Measurements from ENCODE around the gene KCNE1.
"Not testable (repeated sequence)": the region's sequence is repeated elsewhere in the genome, so short reads cannot be mapped to it uniquely, and the experiment has no call there.

KCNE1 gene

DNA sequence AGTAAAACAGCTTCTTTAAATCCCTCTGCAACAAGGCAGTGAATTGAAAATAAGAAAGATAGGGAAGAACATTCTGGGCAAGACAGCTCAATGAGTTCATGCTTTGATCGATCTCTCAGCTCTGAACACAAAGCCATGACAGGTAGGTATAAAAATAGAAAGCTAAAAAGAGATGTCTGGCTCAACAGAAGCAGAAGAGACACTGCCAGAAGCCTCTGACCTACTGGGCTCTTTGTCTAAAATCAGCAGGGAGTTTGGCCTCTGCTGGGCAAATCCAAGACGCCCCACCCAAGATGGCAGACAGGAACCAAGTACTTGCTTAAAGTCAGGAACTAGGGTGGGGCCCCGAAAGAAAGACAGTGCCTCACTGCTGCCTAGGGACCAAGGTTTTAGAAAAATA is 44.7 kb downstream of the KCNE1 start:
- not testable (repeated sequence) for H3K36me3 ChIP-seq (ENCODE audit: low read depth)

DNA sequence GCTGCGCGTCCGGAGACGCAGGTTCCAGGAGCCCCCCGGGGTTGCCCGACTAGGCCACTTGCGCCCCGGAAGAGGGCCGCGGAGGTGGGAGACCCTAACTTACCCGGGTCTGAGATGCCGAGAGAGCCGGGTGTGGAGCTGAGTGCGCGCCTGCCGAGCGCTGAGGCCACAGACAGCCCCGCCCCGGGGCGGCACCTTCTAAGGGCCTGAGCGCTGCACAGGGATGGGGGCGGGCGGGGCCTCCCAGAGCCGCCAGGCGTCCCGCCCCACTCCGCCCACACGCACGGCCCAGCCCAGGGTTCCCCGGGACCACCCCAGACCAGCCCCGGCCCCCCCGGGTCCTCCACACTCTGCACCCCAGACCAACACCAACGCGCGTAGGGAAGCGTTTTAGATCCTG is 52.6 kb downstream of the KCNE1 start:
- not testable (repeated sequence) for H3K9me3 ChIP-seq (ENCODE audit: severe bottlenecking); H3K27me3 ChIP-seq (ENCODE audit: insufficient read depth, poor library complexity, severe bottlenecking); DNase-seq (ENCODE audit: low spot score); H3K27ac ChIP-seq (ENCODE audit: poor library complexity, severe bottlenecking); H3K36me3 ChIP-seq (ENCODE audit: low read depth); H3K4me1 ChIP-seq (ENCODE audit: insufficient read depth, poor library complexity, severe bottlenecking); H3K4me3 ChIP-seq (ENCODE audit: severe bottlenecking)
- peak; percentile 63 for ATAC-seq (ENCODE audit: low read depth)

More for the DNA sequence above, 44.7 kb downstream of the KCNE1 start:
- not testable (repeated sequence) for H3K4me3 ChIP-seq (ENCODE audit: severe bottlenecking); H3K4me1 ChIP-seq (ENCODE audit: insufficient read depth, poor library complexity, severe bottlenecking); ATAC-seq (ENCODE audit: low read depth); H3K27me3 ChIP-seq (ENCODE audit: insufficient read depth, poor library complexity, severe bottlenecking); DNase-seq (ENCODE audit: low spot score); H3K27ac ChIP-seq (ENCODE audit: poor library complexity, severe bottlenecking); H3K9me3 ChIP-seq (ENCODE audit: severe bottlenecking)

DNA sequence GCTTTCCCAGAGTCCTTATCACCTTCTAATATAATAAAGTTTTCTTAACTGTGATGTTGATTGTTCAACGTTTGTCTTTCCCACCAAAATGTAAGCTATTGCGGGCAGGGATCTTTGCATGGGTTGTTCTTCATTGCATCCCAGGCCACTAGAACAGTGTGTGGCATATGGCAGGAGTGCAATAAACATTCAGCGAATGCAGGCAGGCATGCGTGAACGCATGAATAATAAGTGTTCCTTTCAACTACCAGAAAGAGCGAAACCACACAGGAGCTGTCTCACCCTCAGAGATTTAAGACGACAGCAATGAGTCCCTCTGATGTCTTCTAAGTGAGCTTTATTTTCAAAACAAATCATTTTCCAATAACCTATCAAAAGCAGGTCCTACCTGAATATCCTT is 53.7 kb downstream of the KCNE1 start:
- not testable (repeated sequence) for H3K4me1 ChIP-seq (ENCODE audit: insufficient read depth, poor library complexity, severe bottlenecking); H3K36me3 ChIP-seq (ENCODE audit: low read depth); H3K27ac ChIP-seq (ENCODE audit: poor library complexity, severe bottlenecking); H3K4me3 ChIP-seq (ENCODE audit: severe bottlenecking); H3K27me3 ChIP-seq (ENCODE audit: insufficient read depth, poor library complexity, severe bottlenecking); H3K9me3 ChIP-seq (ENCODE audit: severe bottlenecking); DNase-seq (ENCODE audit: low spot score); ATAC-seq (ENCODE audit: low read depth)

DNA sequence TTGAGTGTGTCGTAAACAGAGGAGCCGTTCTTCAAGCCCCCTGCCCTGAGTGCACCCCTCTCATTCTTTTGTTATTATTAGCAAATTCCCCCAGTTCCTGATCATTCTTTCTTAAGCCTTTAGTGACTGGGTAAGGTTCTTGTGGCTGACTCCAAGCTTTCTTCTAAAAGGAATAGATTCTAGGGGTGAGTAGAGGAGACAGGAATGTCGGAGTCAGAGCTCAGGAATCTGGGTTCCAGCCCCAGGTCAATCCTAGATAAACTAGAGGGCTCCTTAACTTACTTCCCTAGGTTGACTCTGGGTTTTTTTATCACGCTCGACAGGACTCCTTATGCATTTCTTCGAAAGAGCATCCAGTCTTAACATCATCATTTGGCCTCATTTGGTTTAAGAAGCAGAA is 55.8 kb downstream of the KCNE1 start:
- H3K27me3 ChIP-seq (ENCODE audit: insufficient read depth, poor library complexity, severe bottlenecking); H3K36me3 ChIP-seq (ENCODE audit: low read depth); DNase-seq (ENCODE audit: low spot score); H3K27ac ChIP-seq (ENCODE audit: poor library complexity, severe bottlenecking); H3K4me3 ChIP-seq (ENCODE audit: severe bottlenecking); H3K4me1 ChIP-seq (ENCODE audit: insufficient read depth, poor library complexity, severe bottlenecking); H3K9me3 ChIP-seq (ENCODE audit: severe bottlenecking): not testable (repeated sequence)
- ATAC-seq (ENCODE audit: low read depth) = peak; percentile 91

DNA sequence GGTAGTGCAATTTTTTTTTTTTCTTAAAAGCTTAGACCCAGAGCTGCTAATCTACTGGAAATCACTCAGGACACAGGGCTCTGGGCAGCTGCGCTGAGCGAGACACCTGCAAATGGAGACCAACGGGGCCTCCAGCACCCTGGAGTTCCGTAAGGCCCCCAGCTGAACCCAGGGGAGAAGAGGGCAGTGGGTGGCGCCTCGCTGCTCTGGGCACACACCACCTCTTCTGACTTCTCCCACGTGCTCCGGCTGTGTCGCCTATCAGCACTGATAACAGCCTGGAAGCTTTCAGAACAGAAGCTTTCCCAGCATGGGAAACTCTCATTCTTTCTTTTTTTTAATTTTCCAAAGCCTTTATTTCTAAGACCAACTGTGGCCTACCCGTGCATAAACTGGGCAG is 56.4 kb downstream of the KCNE1 start:
- not testable (repeated sequence) for H3K4me3 ChIP-seq (ENCODE audit: severe bottlenecking); H3K4me1 ChIP-seq (ENCODE audit: insufficient read depth, poor library complexity, severe bottlenecking); DNase-seq (ENCODE audit: low spot score); ATAC-seq (ENCODE audit: low read depth); H3K27ac ChIP-seq (ENCODE audit: poor library complexity, severe bottlenecking); H3K36me3 ChIP-seq (ENCODE audit: low read depth); H3K9me3 ChIP-seq (ENCODE audit: severe bottlenecking); H3K27me3 ChIP-seq (ENCODE audit: insufficient read depth, poor library complexity, severe bottlenecking)

DNA sequence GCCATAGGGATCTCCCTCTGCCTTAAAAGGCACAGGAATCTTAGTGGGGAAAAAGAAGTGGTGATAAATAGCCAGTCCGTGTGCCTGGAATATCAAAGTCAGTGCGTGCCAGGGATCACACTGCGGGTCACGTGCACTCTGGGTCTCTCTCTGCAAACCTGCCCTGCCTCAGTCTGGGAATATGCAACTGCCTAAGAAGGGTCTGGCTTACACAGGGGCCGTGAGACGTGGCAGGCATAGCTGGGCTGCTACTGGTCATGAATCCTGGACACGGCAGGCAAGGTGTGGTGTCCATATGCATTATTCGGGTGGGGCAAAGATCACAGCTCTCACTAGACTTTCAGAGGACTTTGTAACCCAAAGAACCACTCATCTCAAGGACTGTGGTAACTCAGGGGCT is 65.0 kb downstream of the KCNE1 start:
- not testable (repeated sequence) for H3K9me3 ChIP-seq (ENCODE audit: severe bottlenecking); DNase-seq (ENCODE audit: low spot score); ATAC-seq (ENCODE audit: low read depth); H3K27ac ChIP-seq (ENCODE audit: poor library complexity, severe bottlenecking); H3K27me3 ChIP-seq (ENCODE audit: insufficient read depth, poor library complexity, severe bottlenecking); H3K4me1 ChIP-seq (ENCODE audit: insufficient read depth, poor library complexity, severe bottlenecking); H3K36me3 ChIP-seq (ENCODE audit: low read depth); H3K4me3 ChIP-seq (ENCODE audit: severe bottlenecking)

DNA sequence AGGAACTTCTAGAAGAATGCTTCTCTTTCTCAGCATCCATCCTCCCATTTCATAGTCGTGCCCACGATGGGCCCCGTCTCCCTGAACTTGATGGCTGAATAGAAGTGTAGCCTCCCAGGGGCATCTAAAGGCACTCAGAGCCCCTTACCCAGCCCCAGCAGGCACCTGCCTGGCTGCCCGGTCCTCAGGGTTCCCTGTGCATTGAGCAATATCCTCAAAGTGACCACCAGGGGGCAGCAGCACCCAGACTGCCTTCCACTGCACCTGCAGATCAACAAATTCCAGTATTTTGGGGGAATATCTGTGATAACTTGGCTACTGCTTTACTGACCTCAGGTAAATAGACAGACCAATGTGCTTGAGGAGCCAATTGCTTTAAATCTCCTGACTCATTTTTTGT is 68.5 kb downstream of the KCNE1 start:
- H3K4me3 ChIP-seq (ENCODE audit: severe bottlenecking); DNase-seq (ENCODE audit: low spot score); H3K27me3 ChIP-seq (ENCODE audit: insufficient read depth, poor library complexity, severe bottlenecking); H3K4me1 ChIP-seq (ENCODE audit: insufficient read depth, poor library complexity, severe bottlenecking); H3K27ac ChIP-seq (ENCODE audit: poor library complexity, severe bottlenecking); H3K36me3 ChIP-seq (ENCODE audit: low read depth); H3K9me3 ChIP-seq (ENCODE audit: severe bottlenecking): not testable (repeated sequence)
- peak; percentile 49; the same call in 1 of the 3 replicates for ATAC-seq (ENCODE audit: low read depth)

DNA sequence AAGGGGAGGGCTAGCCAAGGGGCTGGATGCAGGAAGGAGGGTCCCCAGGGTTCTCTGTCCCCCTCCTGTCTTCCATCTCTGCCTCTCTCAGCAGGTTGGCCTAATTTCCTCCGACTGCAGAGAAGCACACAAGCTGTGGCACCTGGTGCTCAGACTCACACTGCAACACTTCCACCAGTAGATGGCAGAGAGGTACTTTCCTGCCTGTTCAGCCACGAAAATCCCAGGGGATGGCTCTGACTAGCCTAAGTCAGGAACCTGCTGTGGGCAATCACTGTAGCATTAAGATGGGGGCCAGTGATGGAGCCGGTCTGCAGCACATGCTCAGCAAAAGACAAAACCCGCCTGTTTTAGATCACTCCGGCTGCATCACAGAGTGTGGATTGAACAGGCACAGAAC is 82.3 kb downstream of the KCNE1 start:
- not testable (repeated sequence) for H3K4me3 ChIP-seq (ENCODE audit: severe bottlenecking); DNase-seq (ENCODE audit: low spot score); H3K27me3 ChIP-seq (ENCODE audit: insufficient read depth, poor library complexity, severe bottlenecking); H3K36me3 ChIP-seq (ENCODE audit: low read depth); H3K4me1 ChIP-seq (ENCODE audit: insufficient read depth, poor library complexity, severe bottlenecking); H3K27ac ChIP-seq (ENCODE audit: poor library complexity, severe bottlenecking); H3K9me3 ChIP-seq (ENCODE audit: severe bottlenecking)
- peak; percentile 59; the same call in 1 of the 3 replicates for ATAC-seq (ENCODE audit: low read depth)

DNA sequence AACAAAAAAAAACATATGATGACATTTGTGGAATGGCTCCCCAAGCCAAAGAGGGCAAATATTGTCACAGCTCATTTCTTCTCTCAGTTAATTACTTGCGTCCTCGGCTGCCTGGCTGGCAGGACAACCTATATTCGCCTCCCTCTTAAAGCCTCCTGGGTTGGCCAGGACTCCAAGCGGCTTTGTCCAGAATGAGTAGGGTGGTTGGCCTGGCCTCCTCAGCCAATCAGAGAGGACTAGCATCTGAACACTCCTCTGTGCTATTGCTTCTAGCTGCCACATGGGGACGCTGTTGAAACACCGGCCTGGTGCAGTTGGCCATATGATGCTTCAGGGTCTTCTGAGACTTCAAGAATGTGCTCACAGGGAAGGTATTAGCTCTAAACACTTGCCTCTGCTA is 83.6 kb downstream of the KCNE1 start:
- DNase-seq (ENCODE audit: low spot score); H3K9me3 ChIP-seq (ENCODE audit: severe bottlenecking); ATAC-seq (ENCODE audit: low read depth); H3K36me3 ChIP-seq (ENCODE audit: low read depth); H3K4me3 ChIP-seq (ENCODE audit: severe bottlenecking); H3K27me3 ChIP-seq (ENCODE audit: insufficient read depth, poor library complexity, severe bottlenecking); H3K27ac ChIP-seq (ENCODE audit: poor library complexity, severe bottlenecking); H3K4me1 ChIP-seq (ENCODE audit: insufficient read depth, poor library complexity, severe bottlenecking): not testable (repeated sequence)

DNA sequence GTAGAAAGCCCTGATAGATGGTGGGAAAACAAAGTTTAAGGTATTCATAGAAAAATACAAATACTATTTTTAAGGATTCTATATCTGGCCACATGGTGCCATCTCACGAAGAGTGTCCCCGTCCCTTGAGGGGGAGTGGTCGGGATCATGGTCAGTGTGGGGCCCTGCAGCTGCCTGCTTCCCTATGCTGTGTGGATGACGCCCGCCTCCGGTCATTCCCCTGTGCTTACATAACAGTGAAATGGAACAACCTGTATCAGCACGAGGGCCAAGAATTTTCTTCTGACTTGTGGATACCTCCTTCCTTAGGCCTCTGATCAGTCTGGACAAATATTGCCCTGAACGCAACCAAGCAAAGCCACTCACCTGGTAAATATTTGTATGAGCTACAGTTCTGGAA is 84.7 kb downstream of the KCNE1 start:
- not testable (repeated sequence) for H3K27ac ChIP-seq (ENCODE audit: poor library complexity, severe bottlenecking); ATAC-seq (ENCODE audit: low read depth); H3K36me3 ChIP-seq (ENCODE audit: low read depth); H3K4me1 ChIP-seq (ENCODE audit: insufficient read depth, poor library complexity, severe bottlenecking); H3K4me3 ChIP-seq (ENCODE audit: severe bottlenecking); H3K9me3 ChIP-seq (ENCODE audit: severe bottlenecking); H3K27me3 ChIP-seq (ENCODE audit: insufficient read depth, poor library complexity, severe bottlenecking); DNase-seq (ENCODE audit: low spot score)

DNA sequence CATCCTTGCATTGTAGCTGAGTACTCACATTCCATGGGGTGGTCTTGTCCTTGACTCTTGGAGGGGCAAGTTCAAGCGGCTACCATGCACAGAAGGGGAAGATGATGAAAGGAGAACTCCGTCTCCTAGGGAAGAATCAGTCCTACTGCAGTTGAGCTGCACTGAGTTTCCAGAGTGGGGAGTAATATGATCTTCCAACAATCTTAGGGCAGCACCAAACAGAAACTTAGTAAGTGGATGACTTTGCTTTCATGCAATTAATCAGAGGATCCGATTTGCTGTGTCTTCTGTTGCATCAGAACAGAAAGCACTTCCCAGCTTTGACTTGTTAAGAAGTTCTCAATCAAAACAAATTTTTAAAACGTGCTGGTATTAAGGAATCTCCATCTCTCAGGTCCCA is 88.2 kb downstream of the KCNE1 start, which contains the start of gene SMIM34:
TSS of gene SMIM34 (minus strand) at position 147 of the 400 bp plus-strand sequence. CDS start at position 35, 112 bp downstream.
- H3K9me3 ChIP-seq (ENCODE audit: severe bottlenecking); DNase-seq (ENCODE audit: low spot score); H3K4me1 ChIP-seq (ENCODE audit: insufficient read depth, poor library complexity, severe bottlenecking): not testable (repeated sequence)

DNA sequence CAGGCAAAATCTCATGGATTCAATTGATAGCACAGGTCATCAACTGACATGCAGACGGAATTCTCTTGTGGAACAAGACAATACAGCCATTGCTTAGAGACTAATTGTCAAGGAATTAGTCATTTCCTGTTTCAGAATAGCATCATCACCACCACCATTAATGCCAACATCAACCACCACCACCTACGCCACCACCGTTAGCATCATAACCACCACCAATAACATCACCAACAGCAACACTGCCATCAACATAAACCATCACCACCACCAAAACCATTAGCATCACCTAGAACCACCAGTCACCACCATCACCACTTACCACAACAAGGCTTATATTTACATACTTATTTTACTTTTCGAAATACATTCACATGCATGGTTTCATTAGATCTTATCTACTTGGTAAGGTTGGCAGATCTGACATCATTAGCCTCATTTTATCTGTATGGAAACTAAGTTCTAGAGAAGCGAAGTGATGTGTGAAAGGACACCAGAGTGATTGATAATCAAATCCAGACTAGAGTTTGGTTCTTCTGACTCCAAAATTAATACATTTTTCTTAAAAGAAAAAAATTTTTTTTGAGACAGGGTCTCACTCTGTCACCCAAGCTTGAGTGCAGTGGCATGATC is 94.4 kb downstream of the KCNE1 start:
- not testable (repeated sequence) for H3K27ac ChIP-seq (ENCODE audit: poor library complexity, severe bottlenecking); H3K4me1 ChIP-seq (ENCODE audit: insufficient read depth, poor library complexity, severe bottlenecking); H3K4me3 ChIP-seq (ENCODE audit: severe bottlenecking); H3K27me3 ChIP-seq (ENCODE audit: insufficient read depth, poor library complexity, severe bottlenecking); DNase-seq (ENCODE audit: low spot score); H3K9me3 ChIP-seq (ENCODE audit: severe bottlenecking); H3K36me3 ChIP-seq (ENCODE audit: low read depth); ATAC-seq (ENCODE audit: low read depth)

More for the DNA sequence above, 88.2 kb downstream of the KCNE1 start, which contains the start of gene SMIM34:
- H3K4me3 ChIP-seq (ENCODE audit: severe bottlenecking); H3K27ac ChIP-seq (ENCODE audit: poor library complexity, severe bottlenecking); H3K27me3 ChIP-seq (ENCODE audit: insufficient read depth, poor library complexity, severe bottlenecking); ATAC-seq (ENCODE audit: low read depth); H3K36me3 ChIP-seq (ENCODE audit: low read depth): not testable (repeated sequence)

Data from RWPE2 (cell line).